ENCODE measurements around the gene GRB10. TPM values are rescaled to one million over a fixed set of nuclear protein-coding genes. Genes with fewer than 3 reads are reported as not detected.

GRB10 gene
- total and polyA plus RNA-seq, 4 donors, result 10.7 to 53.1 (median 17.5) TPM

DNA sequence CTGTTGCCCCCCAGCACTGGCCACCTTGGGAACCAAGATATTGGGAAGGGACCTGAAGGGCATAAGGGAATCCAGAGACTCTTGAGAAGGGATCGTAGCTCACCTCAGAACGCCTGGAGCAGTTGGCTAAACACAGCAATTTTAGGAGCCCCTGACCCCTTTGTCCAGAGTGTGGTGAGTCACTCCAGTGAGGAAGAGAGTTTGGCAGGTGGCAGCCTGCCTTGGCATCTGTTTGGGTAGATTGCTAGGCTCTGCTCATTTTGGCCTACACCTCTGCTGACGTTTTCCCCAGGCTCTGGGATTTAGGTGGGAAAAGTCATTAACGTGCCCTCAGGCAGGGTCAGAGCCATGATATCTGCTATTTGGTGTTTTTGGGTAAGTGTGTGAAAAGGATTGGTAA, 100.6 kb downstream of the GRB10 start:
- WGBS, result 36% methylated on average over 4 of the region's 4 CpGs
- TF ChIP-seq HNF4G (IDR thresholded peaks at IDR 0.05) (no peak), HNF4A (conservative IDR thresholded peaks at IDR 0.05) (peak; percentile 26 to 54), JUND (IDR thresholded peaks at IDR 0.05) (peak; percentile 70 to 93), RXRA (IDR thresholded peaks at IDR 0.05) (peak in 1 of 2 donors; percentile 45), FOXA1 (IDR thresholded peaks at IDR 0.05) (no peak), RAD21 (IDR thresholded peaks at IDR 0.05) (peak in 1 of 2 donors; percentile 24)
- TF ChIP-seq, protein P1, sequence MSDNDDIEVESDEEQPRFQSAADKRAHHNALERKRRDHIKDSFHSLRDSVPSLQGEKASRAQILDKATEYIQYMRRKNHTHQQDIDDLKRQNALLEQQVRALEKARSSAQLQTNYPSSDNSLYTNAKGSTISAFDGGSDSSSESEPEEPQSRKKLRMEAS (IDR thresholded peaks at IDR 0.05), result peak; percentile 61
- TF ChIP-seq, protein P2, sequence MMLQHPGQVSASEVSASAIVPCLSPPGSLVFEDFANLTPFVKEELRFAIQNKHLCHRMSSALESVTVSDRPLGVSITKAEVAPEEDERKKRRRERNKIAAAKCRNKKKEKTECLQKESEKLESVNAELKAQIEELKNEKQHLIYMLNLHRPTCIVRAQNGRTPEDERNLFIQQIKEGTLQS (IDR thresholded peaks at IDR 0.05), result peak; percentile 11
- peak overlapping the region; percentile 91 to 93 for H3K27ac ChIP-seq (ENCODE audit: low read depth in 1 of 2, low read length in 2 of 2)
- no peaks in the 10 kb centered on the region for H3K9me3 ChIP-seq (ENCODE audit: control insufficient read depth in 4 of 4, low read length in 3 of 4)
- no peak overlapping the region for H3K4me3 ChIP-seq (ENCODE audit: low read depth in 1 of 3, low read length in 3 of 3)
- peak overlapping the region in 1 of 2 donors; percentile 25 for H3K9ac ChIP-seq (ENCODE audit: low read depth in 1 of 2, low read length in 2 of 2)
- H3K36me3 ChIP-seq (ENCODE audit: control insufficient read depth in 4 of 4, insufficient read depth in 3 of 4, low read depth in 1 of 4, low read length in 3 of 4), result no peaks in the 10 kb centered on the region
- no peaks in the 10 kb centered on the region for H3K27me3 ChIP-seq (ENCODE audit: control insufficient read depth in 4 of 4, insufficient read depth in 4 of 4, low read length in 3 of 4)
- no peak for DNase-seq (ENCODE audit: low spot score)
- H3K4me1 ChIP-seq (ENCODE audit: control insufficient read depth in 4 of 4, insufficient read depth in 4 of 4, low read length in 3 of 4), result peaks cover 15 to 84% (median 75%) of the 10 kb centered on the region in 4 donors

DNA sequence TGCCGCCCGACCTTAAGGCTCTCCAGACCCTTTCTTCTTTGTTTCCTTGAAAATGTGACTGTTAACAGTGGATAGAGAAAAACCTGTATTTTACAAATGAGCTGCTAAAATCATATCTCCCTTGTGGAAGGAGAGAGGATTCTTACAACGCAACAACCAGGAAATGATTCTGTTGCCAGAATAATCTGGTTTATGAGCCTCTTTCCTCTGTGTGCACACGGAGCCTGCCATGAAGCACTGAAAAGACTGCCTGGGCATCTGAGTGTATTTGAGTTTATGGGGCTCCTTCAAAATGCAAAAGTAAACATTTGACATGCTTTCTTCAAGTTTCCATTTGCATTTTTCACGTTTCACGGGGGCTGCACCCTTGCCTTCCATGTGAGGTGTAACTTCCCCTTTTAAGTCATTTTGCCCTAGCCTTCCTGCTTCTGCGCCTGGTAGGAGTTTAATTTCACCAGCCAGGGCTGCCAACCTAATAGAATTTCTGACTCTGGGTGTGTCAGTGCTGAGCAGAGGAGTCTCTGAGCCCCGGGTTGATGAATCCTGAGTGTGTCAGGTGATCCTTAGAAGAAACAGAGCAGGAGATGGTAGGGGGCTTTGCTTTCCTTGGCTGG, 101.2 kb downstream of the GRB10 start:
- no peak overlapping the region for H3K9ac ChIP-seq (ENCODE audit: low read depth in 1 of 2, low read length in 2 of 2)
- DNase-seq (ENCODE audit: low spot score), result no peak
- TF ChIP-seq FOXA1 (IDR thresholded peaks at IDR 0.05), result no peak
- no peak for TF ChIP-seq EGR1 (IDR thresholded peaks at IDR 0.05; ENCODE audit: low read depth in 2 of 2)
- no peak for TF ChIP-seq YY1 (IDR thresholded peaks at IDR 0.05)
- TF ChIP-seq, protein P3, sequence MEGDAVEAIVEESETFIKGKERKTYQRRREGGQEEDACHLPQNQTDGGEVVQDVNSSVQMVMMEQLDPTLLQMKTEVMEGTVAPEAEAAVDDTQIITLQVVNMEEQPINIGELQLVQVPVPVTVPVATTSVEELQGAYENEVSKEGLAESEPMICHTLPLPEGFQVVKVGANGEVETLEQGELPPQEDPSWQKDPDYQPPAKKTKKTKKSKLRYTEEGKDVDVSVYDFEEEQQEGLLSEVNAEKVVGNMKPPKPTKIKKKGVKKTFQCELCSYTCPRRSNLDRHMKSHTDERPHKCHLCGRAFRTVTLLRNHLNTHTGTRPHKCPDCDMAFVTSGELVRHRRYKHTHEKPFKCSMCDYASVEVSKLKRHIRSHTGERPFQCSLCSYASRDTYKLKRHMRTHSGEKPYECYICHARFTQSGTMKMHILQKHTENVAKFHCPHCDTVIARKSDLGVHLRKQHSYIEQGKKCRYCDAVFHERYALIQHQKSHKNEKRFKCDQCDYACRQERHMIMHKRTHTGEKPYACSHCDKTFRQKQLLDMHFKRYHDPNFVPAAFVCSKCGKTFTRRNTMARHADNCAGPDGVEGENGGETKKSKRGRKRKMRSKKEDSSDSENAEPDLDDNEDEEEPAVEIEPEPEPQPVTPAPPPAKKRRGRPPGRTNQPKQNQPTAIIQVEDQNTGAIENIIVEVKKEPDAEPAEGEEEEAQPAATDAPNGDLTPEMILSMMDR (IDR thresholded peaks at IDR 0.05; ENCODE audit: low read depth, low read length, missing input control), result no peak
- TF ChIP-seq HNF4A (conservative IDR thresholded peaks at IDR 0.05), result no peak
- TF ChIP-seq RAD21 (IDR thresholded peaks at IDR 0.05), result no peak
- TF ChIP-seq SP1 (IDR thresholded peaks at IDR 0.05), result no peak
- TF ChIP-seq, protein P1 (IDR thresholded peaks at IDR 0.05), result no peak
- TF ChIP-seq JUND (IDR thresholded peaks at IDR 0.05), result no peak
- no peak for TF ChIP-seq REST (IDR thresholded peaks at IDR 0.05)
- no peak for TF ChIP-seq GABPA (IDR thresholded peaks at IDR 0.05 in 1 of 2, conservative IDR thresholded peaks at IDR 0.05 in 1 of 2)
- TF ChIP-seq, protein P4, sequence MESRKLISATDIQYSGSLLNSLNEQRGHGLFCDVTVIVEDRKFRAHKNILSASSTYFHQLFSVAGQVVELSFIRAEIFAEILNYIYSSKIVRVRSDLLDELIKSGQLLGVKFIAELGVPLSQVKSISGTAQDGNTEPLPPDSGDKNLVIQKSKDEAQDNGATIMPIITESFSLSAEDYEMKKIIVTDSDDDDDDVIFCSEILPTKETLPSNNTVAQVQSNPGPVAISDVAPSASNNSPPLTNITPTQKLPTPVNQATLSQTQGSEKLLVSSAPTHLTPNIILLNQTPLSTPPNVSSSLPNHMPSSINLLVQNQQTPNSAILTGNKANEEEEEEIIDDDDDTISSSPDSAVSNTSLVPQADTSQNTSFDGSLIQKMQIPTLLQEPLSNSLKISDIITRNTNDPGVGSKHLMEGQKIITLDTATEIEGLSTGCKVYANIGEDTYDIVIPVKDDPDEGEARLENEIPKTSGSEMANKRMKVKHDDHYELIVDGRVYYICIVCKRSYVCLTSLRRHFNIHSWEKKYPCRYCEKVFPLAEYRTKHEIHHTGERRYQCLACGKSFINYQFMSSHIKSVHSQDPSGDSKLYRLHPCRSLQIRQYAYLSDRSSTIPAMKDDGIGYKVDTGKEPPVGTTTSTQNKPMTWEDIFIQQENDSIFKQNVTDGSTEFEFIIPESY (IDR thresholded peaks at IDR 0.05), result no peak
- no peak for TF ChIP-seq TAF1 (conservative IDR thresholded peaks at IDR 0.05)
- TF ChIP-seq NR2F2 (IDR thresholded peaks at IDR 0.05), result no peak
- TF ChIP-seq FOXA2 (IDR thresholded peaks at IDR 0.05), result no peak
- TF ChIP-seq HNF4G (IDR thresholded peaks at IDR 0.05), result no peak
- WGBS, result 65% methylated on average over 8 of the region's 8 CpGs
- no peaks in the 10 kb centered on the region for H3K36me3 ChIP-seq (ENCODE audit: control insufficient read depth in 4 of 4, insufficient read depth in 3 of 4, low read depth in 1 of 4, low read length in 3 of 4)
- H3K4me1 ChIP-seq (ENCODE audit: control insufficient read depth in 4 of 4, insufficient read depth in 4 of 4, low read length in 3 of 4), result peaks cover 19 to 85% (median 78%) of the 10 kb centered on the region in 4 donors
- H3K27ac ChIP-seq (ENCODE audit: low read depth in 1 of 2, low read length in 2 of 2), result peak overlapping the region; percentile 91 to 93
- no peaks in the 10 kb centered on the region for H3K9me3 ChIP-seq (ENCODE audit: control insufficient read depth in 4 of 4, low read length in 3 of 4)
- no peak overlapping the region for H3K4me3 ChIP-seq (ENCODE audit: low read depth in 1 of 3, low read length in 3 of 3)
- H3K27me3 ChIP-seq (ENCODE audit: control insufficient read depth in 4 of 4, insufficient read depth in 4 of 4, low read length in 3 of 4), result no peaks in the 10 kb centered on the region
